Astrocyte (in vitro differentiated cells and primary cell): Measurements from ENCODE around the gene DES.

Experiments
- CTCF ChIP-seq: IDR thresholded peaks from 2 replicates; pipeline ENCODE4 v1.5.1; 2011; ENCODE audit warnings: low read depth, mild to moderate bottlenecking, inconsistent platforms, low read length, moderate library complexity; ENCODE audit not compliant: insufficient read depth
- EZH2 ChIP-seq: IDR thresholded peaks from 2 replicates; pipeline ENCODE4 v1.6.1; 2012; ENCODE audit warnings: mild to moderate bottlenecking, low read length, inconsistent platforms; ENCODE audit not compliant: insufficient read depth

- TF ChIP-seq CTCF (no peak), EZH2 (no peak)
Measured at GRCh38 chr2:219409619-219410018, 8.6 kb upstream of the DES start.
